HG03460 (cell line): ENCODE results near the gene PVALB.

ENCODE experiments used
- ATAC-seq: cut with Tn5 transposase; IDR thresholded peaks from one replicate; pipeline ENCODE4 v1.9.1; 2021; ENCODE audit not compliant: unreplicated experiment

PVALB gene

GRCh38 chr22:36814801-36815200, 2.0 kb downstream of the PVALB start:
- no peak for ATAC-seq

- no peak for ATAC-seq
These were observed 5.6 kb downstream of the PVALB start for GRCh38 chr22:36811094-36811800.

GRCh38 chr22:36809351-36809750, 7.5 kb downstream of the PVALB start:
- no peak for ATAC-seq

GRCh38 chr22:36808721-36809344, 8.0 kb downstream of the PVALB start:
- ATAC-seq = no peak

GRCh38 chr22:36807627-36808026, 9.2 kb downstream of the PVALB start:
- ATAC-seq = no peak

GRCh38 chr22:36806835-36807234, 10.0 kb downstream of the PVALB start:
- no peak for ATAC-seq

GRCh38 chr22:36803358-36803757, 13.5 kb downstream of the PVALB start:
- no peak for ATAC-seq

GRCh38 chr22:36798674-36799066, 18.2 kb downstream of the PVALB start:
- no peak for ATAC-seq

- ATAC-seq = no peak
These were observed 18.7 kb downstream of the PVALB start for GRCh38 chr22:36797911-36798673.

- no peak for ATAC-seq
These were observed 19.5 kb downstream of the PVALB start for GRCh38 chr22:36797374-36797773.

GRCh38 chr22:36796552-36797175, 20.2 kb downstream of the PVALB start:
- ATAC-seq = no peak

- ATAC-seq = no peak
These were observed 21.2 kb downstream of the PVALB start for GRCh38 chr22:36795633-36796032.

GRCh38 chr22:36790648-36791047, 26.2 kb downstream of the PVALB start:
- no peak for ATAC-seq

- ATAC-seq = no peak
These were observed 29.4 kb downstream of the PVALB start for GRCh38 chr22:36787204-36787988.

GRCh38 chr22:36783743-36784142, 33.1 kb downstream of the PVALB start:
- ATAC-seq = no peak

GRCh38 chr22:36781656-36782627, 34.9 kb downstream of the PVALB start:
- ATAC-seq = no peak

- ATAC-seq = no peak
These were observed 38.8 kb downstream of the PVALB start for GRCh38 chr22:36778020-36778419.

- no peak for ATAC-seq
These were observed 40.1 kb downstream of the PVALB start for GRCh38 chr22:36776722-36777121.

GRCh38 chr22:36775964-36776669, 40.7 kb downstream of the PVALB start, which contains the start of gene IFT27:
TSS of gene IFT27 (minus strand) at chr22:36776119. CDS start at chr22:36775707, 412 bp downstream.
- ATAC-seq = peak; percentile 86
